ENCODE results near the gene STXBP4.

DNA sequence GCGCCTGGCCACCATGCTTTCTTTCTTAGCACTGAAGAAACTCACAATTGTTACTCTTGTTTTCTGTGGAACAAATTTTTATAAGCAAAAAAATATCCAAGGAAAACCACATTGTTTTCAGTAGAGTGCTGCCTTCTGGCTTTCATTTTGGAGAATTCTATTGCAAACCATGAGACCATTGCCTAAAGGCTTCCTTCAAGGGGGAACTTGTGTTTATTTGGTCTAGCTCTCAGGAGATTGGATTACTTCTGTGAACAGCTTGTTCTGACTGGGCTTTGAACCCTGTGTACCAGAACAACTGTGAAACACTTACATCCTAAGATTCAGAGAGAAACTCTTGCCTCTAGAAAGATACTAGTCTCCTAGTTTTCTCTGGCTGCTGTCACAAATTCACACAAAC is 35.9 kb upstream of the STXBP4 start:
- TF ChIP-seq POLR2AphosphoS5 (IDR thresholded peaks at IDR 0.05) (no peak), EP300 (IDR thresholded peaks at IDR 0.05) (no peak)
- TF ChIP-seq, protein P1, sequence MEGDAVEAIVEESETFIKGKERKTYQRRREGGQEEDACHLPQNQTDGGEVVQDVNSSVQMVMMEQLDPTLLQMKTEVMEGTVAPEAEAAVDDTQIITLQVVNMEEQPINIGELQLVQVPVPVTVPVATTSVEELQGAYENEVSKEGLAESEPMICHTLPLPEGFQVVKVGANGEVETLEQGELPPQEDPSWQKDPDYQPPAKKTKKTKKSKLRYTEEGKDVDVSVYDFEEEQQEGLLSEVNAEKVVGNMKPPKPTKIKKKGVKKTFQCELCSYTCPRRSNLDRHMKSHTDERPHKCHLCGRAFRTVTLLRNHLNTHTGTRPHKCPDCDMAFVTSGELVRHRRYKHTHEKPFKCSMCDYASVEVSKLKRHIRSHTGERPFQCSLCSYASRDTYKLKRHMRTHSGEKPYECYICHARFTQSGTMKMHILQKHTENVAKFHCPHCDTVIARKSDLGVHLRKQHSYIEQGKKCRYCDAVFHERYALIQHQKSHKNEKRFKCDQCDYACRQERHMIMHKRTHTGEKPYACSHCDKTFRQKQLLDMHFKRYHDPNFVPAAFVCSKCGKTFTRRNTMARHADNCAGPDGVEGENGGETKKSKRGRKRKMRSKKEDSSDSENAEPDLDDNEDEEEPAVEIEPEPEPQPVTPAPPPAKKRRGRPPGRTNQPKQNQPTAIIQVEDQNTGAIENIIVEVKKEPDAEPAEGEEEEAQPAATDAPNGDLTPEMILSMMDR (IDR thresholded peaks at IDR 0.05), result no peak
